HG02943 (cell line): ENCODE data around the gene IRS2.

Experiments used
- ATAC-seq: cut with Tn5 transposase; IDR thresholded peaks from one replicate; pipeline ENCODE4 v1.9.1; 2021; ENCODE audit warnings: mild to moderate bottlenecking, low read depth, moderate library complexity; ENCODE audit not compliant: unreplicated experiment

The IRS2 gene

DNA sequence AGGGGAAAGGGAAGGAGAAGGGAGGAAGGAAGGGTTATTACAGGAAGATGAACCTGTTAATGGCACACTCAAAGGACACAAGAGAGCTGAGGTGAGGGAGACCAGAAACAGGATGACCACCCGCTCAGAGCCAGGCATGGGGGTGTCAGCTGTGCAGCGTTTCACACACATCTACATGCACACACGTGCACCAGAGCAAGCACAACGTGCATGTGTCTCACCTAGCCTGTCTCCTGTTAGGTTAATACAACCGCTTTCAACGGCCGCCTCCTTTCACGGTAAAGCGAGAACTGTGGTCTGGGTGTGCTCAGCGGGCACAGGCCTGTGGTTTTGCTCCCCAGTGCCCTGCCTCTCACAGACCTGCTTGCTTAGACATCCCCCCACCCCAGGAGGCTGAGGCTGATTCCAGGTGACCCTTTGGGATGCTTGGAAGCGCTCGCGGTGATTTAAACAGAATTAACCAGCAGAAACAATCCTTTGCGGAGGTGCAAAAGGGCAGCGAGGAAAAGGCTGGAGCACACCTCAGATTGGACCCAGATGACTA, 27.4 kb downstream of the IRS2 start:
- no peak for ATAC-seq

DNA sequence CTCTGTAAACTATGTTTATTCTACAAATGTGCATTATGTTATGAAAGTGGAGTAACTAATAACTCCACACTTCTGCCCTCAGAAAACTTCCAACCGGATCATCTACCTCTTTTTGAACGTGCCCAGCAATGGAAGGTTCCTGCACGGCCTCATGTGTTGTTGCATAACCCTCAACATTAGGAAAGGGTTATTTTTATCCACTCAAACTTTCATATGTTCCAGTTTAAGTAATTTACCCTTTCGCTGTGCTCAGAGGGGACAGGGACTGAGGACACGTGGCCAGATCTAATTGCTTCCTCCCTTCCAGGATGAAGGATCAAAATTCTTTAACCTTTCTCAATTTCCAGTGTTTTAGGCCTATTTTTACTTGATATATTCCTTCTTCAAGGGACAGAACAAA, 29.6 kb downstream of the IRS2 start:
- ATAC-seq = no peak

DNA sequence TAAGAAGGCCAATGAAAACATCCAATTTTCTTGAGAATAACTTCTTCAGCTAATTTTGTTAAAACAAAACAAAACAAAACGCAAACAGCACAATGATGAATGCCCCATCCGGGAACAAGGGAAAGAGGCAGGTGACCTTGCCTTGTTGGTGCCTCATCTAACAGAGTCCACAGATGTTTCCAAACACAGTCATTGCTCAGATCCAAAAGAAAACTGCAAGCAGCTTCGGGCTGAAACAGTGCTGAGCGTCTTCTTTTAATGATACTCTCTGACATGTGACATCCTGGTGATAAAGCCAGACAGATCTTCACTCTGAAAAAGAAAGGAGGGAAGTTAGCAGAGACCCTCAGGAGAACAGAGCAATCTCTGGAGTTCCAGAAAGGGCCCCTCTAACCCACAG, 30.4 kb downstream of the IRS2 start:
- ATAC-seq = no peak

DNA sequence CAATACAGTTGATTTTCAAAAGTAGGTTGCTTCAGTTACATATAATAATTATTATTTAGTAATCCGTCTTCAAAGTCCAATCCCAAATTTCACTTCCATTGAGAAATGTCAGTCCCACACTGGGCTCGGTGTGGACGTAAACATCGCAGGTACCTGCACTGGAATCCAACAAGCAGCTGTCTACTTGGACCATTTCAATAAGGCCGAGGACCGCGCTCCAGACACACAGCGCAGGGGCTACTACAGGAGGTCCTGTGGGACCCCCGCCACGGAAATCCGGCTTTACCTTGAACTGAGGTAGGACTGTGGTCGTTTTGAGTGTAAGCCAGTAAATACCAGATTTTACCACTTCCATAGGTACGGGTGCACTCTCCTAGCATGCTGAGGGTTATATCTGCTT, 30.8 kb downstream of the IRS2 start:
- ATAC-seq = no peak

DNA sequence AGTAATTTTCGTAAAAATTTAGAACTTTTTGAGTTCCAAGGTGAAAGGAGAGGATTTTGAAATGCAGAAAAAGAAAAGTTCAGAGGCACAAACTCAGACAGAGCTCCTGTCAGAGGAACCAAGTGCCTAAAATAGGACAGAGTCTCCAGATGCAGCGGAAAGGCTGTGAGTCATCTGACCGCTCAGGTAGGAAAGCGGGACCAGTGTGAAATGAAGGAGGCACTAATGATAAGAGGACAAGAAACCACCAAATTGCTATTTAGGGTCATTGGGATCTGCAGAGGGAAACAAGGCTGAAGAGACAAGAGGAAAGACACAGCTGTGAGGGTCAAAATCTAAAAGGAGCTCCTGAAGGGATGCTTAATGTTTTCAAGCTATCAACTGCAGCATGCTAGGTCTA, 34.9 kb downstream of the IRS2 start:
- no peak for ATAC-seq

DNA sequence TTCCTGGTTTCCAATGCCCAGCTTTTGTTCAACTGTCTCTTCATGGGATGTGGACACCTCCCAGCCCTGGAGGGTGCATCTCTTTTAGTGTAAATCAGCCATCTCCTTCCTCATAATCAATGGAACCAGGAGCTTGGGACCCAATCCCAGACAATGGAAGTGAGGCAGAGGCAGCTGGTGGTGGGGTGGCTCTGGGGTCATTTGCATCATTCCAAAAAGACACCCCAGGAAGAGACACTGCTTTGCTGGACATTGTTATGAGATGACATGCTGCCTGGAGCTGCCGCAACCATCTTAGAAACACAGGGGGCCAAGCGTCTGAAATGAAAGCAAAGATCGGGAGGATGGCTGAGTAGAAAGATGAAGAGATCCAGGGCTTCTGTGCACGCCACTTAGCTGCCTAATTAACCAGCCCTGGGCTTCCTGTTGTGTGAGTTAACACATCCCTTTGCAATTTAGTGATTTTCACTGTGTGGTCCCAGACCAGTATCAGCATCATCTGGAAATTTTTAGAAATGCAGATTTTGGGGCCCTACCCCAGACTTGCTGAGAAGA, 36.1 kb downstream of the IRS2 start:
- ATAC-seq = no peak

DNA sequence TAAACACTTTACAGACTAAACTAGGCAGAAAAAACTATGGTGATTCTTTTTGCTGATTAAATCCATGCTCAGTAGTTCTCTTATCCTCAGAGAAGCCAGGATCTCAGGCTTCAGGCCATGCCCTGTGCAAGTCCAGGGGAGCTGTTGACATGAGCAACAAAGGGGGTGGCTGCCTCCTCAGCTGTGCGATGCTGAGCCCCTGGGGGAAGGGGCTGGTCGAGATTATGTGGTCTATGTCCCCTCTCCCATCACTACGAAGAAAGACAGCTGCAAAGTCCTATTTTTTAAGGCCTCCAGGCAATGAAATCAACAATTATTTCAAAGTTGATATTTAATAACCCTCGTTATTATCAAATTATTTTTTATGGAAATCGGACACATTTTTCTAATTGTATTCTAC, 37.0 kb downstream of the IRS2 start:
- ATAC-seq = no peak

DNA sequence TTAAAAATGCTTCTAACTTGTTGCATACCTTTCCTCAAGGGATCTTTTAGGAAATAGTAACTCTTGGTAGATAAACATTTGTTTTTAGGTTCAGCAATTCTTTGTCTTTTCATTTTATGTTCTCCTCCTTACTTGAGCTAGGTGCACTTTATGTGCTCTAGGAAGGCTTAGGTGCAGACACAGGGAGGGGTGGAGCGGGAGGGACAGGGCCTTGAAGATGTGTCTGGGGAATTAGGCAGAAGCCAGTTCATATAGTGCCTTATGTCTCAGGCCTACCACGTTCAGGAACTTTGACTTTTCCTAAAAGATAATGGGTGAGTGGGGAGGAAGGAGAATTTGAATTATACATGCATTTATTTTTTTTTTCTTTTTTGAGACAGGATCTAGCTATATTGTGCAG, 37.7 kb downstream of the IRS2 start:
- ATAC-seq = no peak

DNA sequence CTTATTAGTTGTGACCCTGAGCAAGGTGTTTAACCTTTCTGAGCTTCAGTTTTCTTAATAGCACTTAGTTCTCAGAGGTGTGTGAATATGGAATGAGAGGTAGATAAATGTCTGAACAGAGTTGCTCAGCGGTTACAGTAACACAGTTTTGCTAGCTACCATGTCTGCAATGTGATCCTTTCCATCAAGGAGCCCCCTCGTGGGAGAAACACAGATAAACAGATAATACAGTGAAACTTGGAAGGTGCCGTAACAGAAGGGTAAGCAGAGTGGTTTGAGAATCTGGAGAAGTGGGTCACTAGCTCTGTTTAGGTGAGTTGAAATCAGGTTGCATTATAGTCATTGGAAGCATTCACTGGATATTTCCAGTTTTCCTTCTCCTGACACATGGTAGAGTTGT, 38.9 kb downstream of the IRS2 start:
- ATAC-seq = no peak

DNA sequence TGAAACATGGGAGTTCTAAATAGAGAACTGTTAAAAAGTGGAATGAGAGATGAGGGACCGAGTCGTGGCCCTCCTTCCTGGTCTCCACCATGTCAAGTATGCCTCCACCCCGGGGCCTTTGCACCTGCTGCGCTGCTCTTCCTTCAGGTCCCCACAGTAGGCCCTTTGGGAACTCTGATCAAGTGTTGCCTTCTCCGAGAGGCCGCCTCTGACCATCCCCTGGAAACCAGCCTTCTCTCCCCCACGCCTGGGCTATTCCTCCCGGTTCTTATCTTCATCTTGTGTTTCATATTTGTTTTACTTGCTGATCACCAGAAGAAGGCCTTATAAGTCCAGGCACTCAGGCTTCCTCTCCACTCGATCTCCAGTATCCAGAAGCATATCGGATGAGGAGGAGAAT, 40.0 kb downstream of the IRS2 start:
- no peak for ATAC-seq

DNA sequence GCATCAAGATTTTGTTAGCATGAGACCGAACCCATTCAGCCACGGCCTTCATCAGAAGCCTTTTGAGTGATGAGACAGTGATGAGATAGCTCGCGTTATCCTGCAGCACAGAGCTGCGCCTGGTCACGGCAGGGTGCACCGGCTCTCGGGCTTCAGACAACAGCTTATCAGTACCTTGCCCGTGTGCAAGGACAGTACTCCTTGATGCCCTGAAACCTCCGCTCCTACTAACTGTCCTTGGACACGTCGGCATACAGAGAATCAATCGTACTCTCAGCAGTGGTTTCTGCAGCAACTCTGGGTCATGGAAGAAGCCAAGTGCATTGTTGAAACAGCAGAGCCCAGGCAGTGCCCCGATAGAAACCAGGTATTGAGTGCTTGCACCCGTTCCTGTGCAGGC, 40.7 kb downstream of the IRS2 start:
- ATAC-seq = no peak

DNA sequence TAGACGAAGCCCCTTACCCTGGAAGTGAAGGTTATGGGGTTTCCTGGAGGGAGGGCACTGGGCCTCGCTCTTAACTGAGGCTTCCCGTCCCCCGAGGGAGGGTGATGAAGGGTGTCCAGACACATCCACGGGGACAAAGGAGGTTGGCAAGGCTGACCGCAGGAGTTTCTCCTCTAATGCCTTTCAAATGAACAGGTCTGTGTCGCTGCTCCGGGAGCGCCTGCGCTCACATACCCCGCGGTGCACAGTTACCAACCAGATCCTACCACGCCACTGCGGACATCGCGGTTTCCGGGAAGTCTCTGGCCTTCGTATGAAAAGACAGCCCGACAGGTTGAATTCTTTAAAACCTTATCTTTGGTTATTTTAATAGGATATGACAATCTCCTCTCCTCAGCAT, 41.3 kb downstream of the IRS2 start:
- ATAC-seq = no peak

DNA sequence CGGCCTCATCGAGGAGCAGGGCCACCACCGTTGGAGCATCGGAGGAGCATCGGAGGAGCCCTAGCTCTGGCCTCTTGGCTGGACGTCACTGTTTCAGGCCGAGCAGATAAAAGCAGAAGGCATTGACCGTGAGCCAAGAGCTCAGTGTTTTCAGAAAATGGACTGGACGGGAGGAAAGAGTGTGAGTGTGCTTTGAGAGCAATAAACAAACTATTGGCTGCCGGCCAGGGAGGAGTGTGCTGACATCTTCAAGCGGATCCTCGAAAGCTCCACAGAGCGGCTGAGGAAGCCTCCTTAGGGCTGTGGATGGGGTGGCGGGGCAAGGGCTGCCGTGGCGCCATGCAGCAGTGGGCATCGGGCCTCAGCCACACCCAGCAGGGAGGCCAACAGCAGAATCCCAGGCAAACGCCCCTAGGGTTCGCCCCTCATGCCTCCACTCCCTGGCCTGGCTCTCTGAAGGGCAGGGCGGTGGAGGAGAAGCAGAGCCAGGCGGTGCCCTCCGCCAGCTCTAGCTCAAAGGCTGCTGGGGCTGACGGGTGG, 41.8 kb downstream of the IRS2 start:
- no peak for ATAC-seq

DNA sequence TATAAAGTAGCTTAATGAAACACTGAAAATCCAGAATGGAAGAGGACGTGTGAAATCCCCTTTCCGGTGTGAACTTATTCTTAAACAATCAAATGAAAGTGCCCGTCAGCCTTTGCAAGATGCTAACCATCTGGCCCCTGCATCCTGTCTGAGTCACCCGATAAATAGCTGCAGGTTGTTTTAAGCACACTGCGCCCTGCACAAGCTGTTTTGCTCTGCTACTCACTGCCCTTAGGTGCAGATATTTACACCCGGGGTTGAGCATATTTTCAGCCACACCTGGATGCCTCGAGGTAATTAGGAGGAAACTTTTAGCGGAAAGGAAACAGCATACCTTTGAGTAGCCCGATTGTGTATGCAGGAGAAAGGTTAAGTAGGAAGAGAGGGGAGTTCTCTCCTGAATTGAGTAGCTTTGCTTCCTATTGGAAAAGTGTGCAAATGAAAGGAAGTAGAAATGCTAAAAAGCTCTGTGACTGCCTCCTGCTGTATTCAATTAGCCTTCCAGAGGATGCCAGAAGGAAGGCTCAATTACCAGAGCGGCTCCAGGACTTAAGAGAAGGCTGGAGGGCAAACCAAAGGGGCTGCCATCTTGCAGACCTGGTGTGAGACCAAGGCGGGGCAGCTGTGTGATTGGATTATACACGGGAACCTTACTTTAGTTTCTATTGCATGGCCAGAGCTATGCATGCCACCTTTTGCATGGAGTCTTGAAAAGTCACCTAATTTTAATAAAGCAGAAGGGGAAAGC, 42.5 kb downstream of the IRS2 start:
- ATAC-seq = no peak

DNA sequence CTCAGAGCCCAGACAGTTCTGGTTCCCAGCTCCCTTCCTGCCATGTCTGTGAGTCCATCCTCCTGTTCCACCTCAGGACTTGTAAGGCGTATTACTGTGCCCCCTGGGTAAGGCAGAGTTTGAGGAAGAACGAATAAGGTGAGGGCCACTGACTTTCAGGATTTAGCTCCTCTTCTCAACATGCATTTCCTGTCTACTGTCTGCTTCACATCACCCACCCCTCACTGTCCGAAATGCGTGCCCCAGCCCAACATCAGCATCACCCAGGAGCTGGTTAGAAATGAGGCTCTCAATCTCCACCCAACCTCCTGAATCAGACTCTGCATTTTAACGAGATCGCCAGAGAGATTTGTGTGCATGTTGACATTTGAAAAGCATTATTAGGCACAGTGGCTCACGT, 44.4 kb downstream of the IRS2 start:
- ATAC-seq = no peak

DNA sequence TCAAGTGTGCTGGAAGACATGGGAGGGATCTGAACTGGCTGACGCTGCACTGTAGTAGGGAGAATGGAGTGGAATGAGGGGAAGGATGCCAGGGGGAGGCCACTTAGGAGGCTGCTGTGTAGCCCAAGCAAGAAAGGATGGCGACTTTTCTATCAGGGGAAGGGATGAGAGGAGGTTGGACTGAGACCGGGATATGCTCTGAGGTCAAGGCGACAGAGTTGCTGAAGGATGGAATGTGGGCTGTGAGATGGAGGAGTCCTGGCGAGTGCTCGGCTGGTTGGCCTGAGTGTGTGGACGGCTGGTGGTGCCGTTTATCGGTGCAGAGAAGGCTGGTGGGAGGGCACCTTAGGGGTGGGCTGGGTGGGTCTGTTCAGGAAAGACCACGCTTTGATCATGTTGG, 45.7 kb downstream of the IRS2 start:
- no peak for ATAC-seq

DNA sequence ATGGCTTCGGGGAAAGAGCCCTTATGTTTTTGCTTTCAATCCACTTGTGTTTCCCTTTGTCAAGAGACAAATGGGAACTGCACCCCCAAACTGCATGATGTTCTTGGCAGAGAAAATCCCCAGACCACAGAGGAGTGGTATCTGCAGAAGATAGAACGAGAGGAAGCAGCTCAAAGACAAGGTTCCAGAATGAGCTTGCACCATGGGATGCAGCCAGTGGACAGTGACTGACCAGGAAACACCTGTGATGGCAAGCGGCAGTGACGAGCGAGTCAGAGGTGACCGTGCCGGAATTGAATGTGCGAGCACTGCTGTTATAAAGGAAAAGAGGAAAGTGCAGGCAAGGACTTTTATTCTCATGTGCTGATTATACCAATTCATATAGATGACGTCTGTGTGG, 46.3 kb downstream of the IRS2 start:
- ATAC-seq = no peak

DNA sequence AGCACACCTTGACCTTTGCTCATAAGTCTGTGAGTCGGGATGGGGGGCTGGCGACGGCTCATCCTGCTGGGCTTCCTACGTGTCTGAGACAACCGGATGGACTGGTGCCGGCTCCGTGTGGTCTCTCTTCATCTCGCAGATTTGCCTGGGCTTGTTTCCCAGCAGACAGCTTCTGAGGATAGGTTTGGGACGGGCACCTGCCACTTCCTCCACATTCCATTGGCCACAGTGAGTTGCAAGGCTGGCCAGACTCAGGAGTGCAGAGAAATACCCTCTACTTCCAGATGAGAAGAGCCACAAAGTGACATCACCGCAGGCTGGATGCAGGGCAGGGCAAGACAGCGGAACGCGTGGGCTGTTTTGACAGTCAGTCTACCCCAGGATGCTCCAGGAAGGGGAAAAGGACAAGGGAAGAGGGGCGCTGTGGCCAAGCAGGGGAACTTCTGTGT, 48.1 kb downstream of the IRS2 start:
- no peak for ATAC-seq

DNA sequence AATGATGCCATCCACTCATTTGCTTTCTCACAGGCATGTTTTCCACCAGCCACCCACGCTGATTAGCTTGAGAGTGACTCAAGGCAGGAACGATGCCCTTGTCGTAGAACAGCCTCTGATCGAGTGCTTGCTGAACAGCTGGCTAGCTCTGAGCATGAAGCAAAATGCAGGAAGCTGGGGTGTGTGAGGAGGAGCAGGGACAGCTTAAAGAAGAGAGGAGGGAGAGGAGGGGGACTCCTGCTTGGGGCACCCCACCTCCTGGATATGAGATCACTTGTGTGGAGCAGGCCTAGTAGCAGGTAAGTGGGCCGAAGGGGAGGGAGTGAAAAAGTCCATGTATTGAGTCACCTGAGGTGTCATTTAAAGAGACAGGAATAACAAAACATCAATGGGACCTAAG, 48.8 kb downstream of the IRS2 start:
- ATAC-seq = no peak

DNA sequence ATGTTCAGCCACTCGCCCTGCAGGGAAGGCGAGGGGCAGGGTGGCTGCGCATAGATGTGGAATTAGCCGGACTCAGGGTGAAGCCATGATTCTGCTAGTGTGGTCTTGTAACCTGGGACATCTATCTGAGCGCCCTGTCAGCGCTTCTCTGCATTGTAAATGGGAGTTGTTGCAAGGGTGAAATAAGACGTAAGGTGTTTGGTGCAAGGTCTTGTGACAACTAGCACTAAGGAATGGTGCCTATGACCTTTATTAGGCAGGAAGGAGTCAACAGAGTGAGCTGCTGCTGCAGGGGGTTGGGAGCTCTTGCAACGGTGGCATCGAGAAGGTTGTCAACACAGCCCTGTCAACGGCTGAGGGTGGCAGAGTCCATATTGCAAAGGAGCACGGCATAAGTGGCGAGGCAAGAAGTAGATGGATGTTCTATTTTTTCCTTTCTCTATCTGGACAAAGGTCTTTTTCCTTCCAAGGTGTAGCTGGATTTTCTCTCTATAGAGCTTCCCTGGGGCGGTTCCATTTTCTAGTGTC, 49.3 kb downstream of the IRS2 start:
- ATAC-seq = no peak

DNA sequence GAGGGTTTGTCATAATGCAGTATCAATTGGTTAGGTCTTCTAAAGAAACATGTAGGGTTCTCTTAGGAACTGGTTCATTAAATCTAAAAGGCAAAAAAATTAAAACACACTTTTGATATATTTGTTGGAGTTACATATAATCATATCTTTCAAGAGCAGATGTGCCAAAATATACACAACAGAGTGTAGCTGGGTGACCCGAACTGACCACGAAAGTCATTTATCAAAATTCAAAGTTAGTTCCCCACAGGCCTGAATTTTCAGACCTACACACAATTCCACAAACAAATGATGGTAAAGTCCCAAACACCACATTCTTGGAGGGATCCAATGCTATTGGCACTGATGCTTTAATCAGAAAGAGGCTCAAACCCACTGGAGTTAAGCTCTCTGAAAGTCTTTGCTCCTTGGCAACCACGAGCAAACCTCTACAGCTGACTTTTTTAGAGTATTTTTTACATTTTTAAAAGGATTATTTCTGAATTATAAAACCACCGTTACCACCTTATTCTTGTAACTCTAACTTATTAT, 50.9 kb downstream of the IRS2 start:
- ATAC-seq = no peak
